KMS-11 (cell line): ENCODE results near the gene PRSS21.

Source experiments
- H2AFZ ChIP-seq: fragments of 200-600 bp; sonication (generic); 2 replicates; pipeline ENCODE4 v1.6.1; 2016; ENCODE audit warnings: antibody characterized with exemption, mixed run types, low read depth
- H3K27ac ChIP-seq: fragments of 200-600 bp; sonication (generic); 2 replicates; pipeline ENCODE4 v1.6.1; 2016; ENCODE audit warnings: mild to moderate bottlenecking, mixed run types
- H3K27me3 ChIP-seq: fragments of 200-600 bp; sonication (generic); 2 replicates; pipeline ENCODE4 v1.6.1; 2017; ENCODE audit warnings: mild to moderate bottlenecking, low read depth, mixed run types, moderate library complexity; ENCODE audit not compliant: insufficient read depth
- H3K36me3 ChIP-seq: fragments of 200-600 bp; sonication (generic); 2 replicates; pipeline ENCODE4 v1.6.1; 2017; ENCODE audit warnings: mild to moderate bottlenecking, mixed run types; ENCODE audit not compliant: insufficient read depth
- H3K4me1 ChIP-seq: fragments of 200-600 bp; sonication (generic); 2 replicates; pipeline ENCODE4 v1.6.1; 2016; ENCODE audit warnings: mild to moderate bottlenecking, low read depth, mixed run types; ENCODE audit not compliant: poor library complexity, severe bottlenecking
- H3K4me2 ChIP-seq: fragments of 200-600 bp; sonication (generic); 2 replicates; pipeline ENCODE4 v1.7.0; 2016; ENCODE audit warnings: mild to moderate bottlenecking, mixed run types
- H3K4me3 ChIP-seq: fragments of 200-600 bp; sonication (generic); IDR thresholded peaks from 2 replicates; pipeline ENCODE4 v1.6.1; 2017; ENCODE audit warnings: low read depth, low read length, mixed read lengths; ENCODE audit not compliant: insufficient read depth
- H3K79me2 ChIP-seq: fragments of 200-600 bp; sonication (generic); 2 replicates; pipeline ENCODE4 v1.6.1; 2016; ENCODE audit warnings: low read depth, mixed run types; ENCODE audit not compliant: insufficient read depth
- H3K9ac ChIP-seq: fragments of 200-600 bp; sonication (generic); 2 replicates; pipeline ENCODE4 v1.6.1; 2016; ENCODE audit warnings: mild to moderate bottlenecking, mixed run types
- H4K20me1 ChIP-seq: fragments of 200-600 bp; sonication (generic); 2 replicates; pipeline ENCODE4 v1.6.1; 2016; ENCODE audit warnings: mild to moderate bottlenecking, mixed run types; ENCODE audit not compliant: insufficient read depth
- CTCF ChIP-seq: fragments of 200-600 bp; sonication (generic); conservative IDR thresholded peaks from 2 replicates; pipeline ENCODE4 v1.6.1; 2017; ENCODE audit warnings: low read depth, mild to moderate bottlenecking, antibody characterized with exemption, low read length, moderate library complexity, mixed read lengths

Gene PRSS21

GRCh38 chr16:2841606-2842339 is 24.7 kb downstream of the PRSS21 start:
- no peaks in the 10 kb centered on the region for H3K4me1 ChIP-seq
- H3K36me3 ChIP-seq = no peaks in the 10 kb centered on the region
- H3K4me3 ChIP-seq = no peak overlapping the region
- no peaks in the 10 kb centered on the region for H4K20me1 ChIP-seq
- no peak for TF ChIP-seq CTCF
- H3K27me3 ChIP-seq = peaks cover 54% of the 10 kb centered on the region
- no peak overlapping the region for H3K4me2 ChIP-seq
- no peak overlapping the region for H2AFZ ChIP-seq
- no peak overlapping the region for H3K9ac ChIP-seq
- H3K79me2 ChIP-seq = no peaks in the 10 kb centered on the region
- H3K27ac ChIP-seq = no peak overlapping the region

GRCh38 chr16:2842340-2843000 is 25.4 kb downstream of the PRSS21 start:
- no peaks in the 10 kb centered on the region for H4K20me1 ChIP-seq
- no peaks in the 10 kb centered on the region for H3K4me1 ChIP-seq
- no peaks in the 10 kb centered on the region for H3K79me2 ChIP-seq
- H3K36me3 ChIP-seq = no peaks in the 10 kb centered on the region
- TF ChIP-seq CTCF = peak; percentile 38
- no peak overlapping the region for H3K9ac ChIP-seq
- H3K27ac ChIP-seq = no peak overlapping the region
- H3K4me2 ChIP-seq = no peak overlapping the region
- no peak overlapping the region for H3K4me3 ChIP-seq
- H3K27me3 ChIP-seq = peaks cover 54% of the 10 kb centered on the region
- H2AFZ ChIP-seq = no peak overlapping the region

GRCh38 chr16:2843526-2843925 is 26.5 kb downstream of the PRSS21 start:
- TF ChIP-seq CTCF = no peak
- no peak overlapping the region for H3K4me3 ChIP-seq
- H3K9ac ChIP-seq = no peak overlapping the region
- no peak overlapping the region for H3K4me2 ChIP-seq
- H3K27me3 ChIP-seq = peaks cover 53% of the 10 kb centered on the region
- H3K4me1 ChIP-seq = no peaks in the 10 kb centered on the region
- no peaks in the 10 kb centered on the region for H3K36me3 ChIP-seq
- no peak overlapping the region for H3K27ac ChIP-seq
- no peak overlapping the region for H2AFZ ChIP-seq
- no peaks in the 10 kb centered on the region for H3K79me2 ChIP-seq
- no peaks in the 10 kb centered on the region for H4K20me1 ChIP-seq

GRCh38 chr16:2845116-2845515 is 28.1 kb downstream of the PRSS21 start:
- H4K20me1 ChIP-seq = no peaks in the 10 kb centered on the region
- no peaks in the 10 kb centered on the region for H3K4me1 ChIP-seq
- H3K27me3 ChIP-seq = peaks cover 52% of the 10 kb centered on the region
- no peak overlapping the region for H3K27ac ChIP-seq
- H3K4me3 ChIP-seq = no peak overlapping the region
- H3K36me3 ChIP-seq = no peaks in the 10 kb centered on the region
- H2AFZ ChIP-seq = no peak overlapping the region
- TF ChIP-seq CTCF = no peak
- no peak overlapping the region for H3K9ac ChIP-seq
- no peak overlapping the region for H3K4me2 ChIP-seq
- H3K79me2 ChIP-seq = no peaks in the 10 kb centered on the region
